AG04449 (cell line): Measurements from ENCODE around the gene CEBPZOS.
A peak's percentile ranks its signal among the peaks of the same experiment; 100 is the strongest.

Experiments used
- CTCF ChIA-PET: fragments of 350-600 bp; formaldehyde crosslinking; extraction: SDS; loops from one replicate; lab custom pipeline; 2021; ENCODE audit warnings: antibody characterized with exemption; lab: Yijun Ruan, JAX
- POLR2A ChIA-PET: fragments of 400-600, 350-600 bp; formaldehyde crosslinking; extraction: SDS; loops from one replicate; lab custom pipeline; 2020; ENCODE audit warnings: antibody characterized with exemption, inconsistent platforms; lab: Yijun Ruan, JAX
- DNase-seq: peaks from one replicate; pipeline ENCODE4 v3.0.0-alpha.2; 2010; ENCODE audit warnings: low read depth, low spot score
- H3K4me3 ChIP-seq: 2 replicates; pipeline ENCODE4 v1.5.1; 2011; ENCODE audit warnings: low read depth, mild to moderate bottlenecking, control low read depth, low read length
- CTCF ChIP-seq: IDR thresholded peaks from one replicate; pipeline ENCODE4 v1.5.1; 2011; ENCODE audit warnings: mild to moderate bottlenecking, moderate library complexity, low read length, control low read depth, inconsistent platforms; ENCODE audit not compliant: insufficient read depth; ENCODE audit errors: missing control alignments

Gene CEBPZOS

GRCh38 chr2:37156071-37156856, 40.0 kb upstream of the CEBPZOS start:
- CTCF ChIA-PET = interaction anchor here (1.1 to 4.3 kb wide), 2 partner anchors 12 to 33 kb away, joined by 4 to 48 read pairs; no protein-coding TSS in a partner anchor

GRCh38 chr2:37156857-37157714, 39.2 kb upstream of the CEBPZOS start, which contains the start of gene EIF2AK2:
EIF2AK2 (minus strand) TSS chr2:37156980; CDS start chr2:37147806, 9,174 bp downstream.
- peak within 1 kb of the TSS; percentile 78 for H3K4me3 ChIP-seq
- CTCF ChIA-PET = interaction anchor here (1.1 to 4.3 kb wide), 3 partner anchors 11 to 70 kb away, joined by 3 to 48 read pairs (median 4); no protein-coding TSS in a partner anchor
- TF ChIP-seq CTCF = no peak
- POLR2A ChIA-PET = interaction anchor here (0.6 kb wide), 2 partner anchors 25 to 720 kb away, joined by 3 to 4 read pairs; no protein-coding TSS in a partner anchor
- no peak for DNase-seq

More at GRCh38 chr2:37156071-37156856, 40.0 kb upstream of the CEBPZOS start:
- POLR2A ChIA-PET = interaction anchor here (0.6 kb wide), 2 partner anchors 26 to 721 kb away, joined by 3 to 4 read pairs; no protein-coding TSS in a partner anchor
- TF ChIP-seq CTCF = no peak
- peak overlapping the region; percentile 78 for H3K4me3 ChIP-seq
- no peak for DNase-seq

GRCh38 chr2:37164757-37165156, 31.5 kb upstream of the CEBPZOS start:
- CTCF ChIA-PET = no interaction called here
- POLR2A ChIA-PET = no interaction called here
- DNase-seq = no peak
- no peak for TF ChIP-seq CTCF
- no peak overlapping the region for H3K4me3 ChIP-seq

GRCh38 chr2:37167636-37168180, 28.6 kb upstream of the CEBPZOS start:
- POLR2A ChIA-PET = interaction anchor here (0.8 kb wide), 1 partner anchor 23 kb away, joined by 3 read pairs; no protein-coding TSS in a partner anchor
- TF ChIP-seq CTCF = no peak
- CTCF ChIA-PET = interaction anchor here (0.6 to 4.8 kb wide), 13 partner anchors 9 to 708 kb away, joined by 3 to 54 read pairs (median 5); partner anchors contain the start of genes CEBPZ, EIF2AK2 and NDUFAF7
- no peak overlapping the region for H3K4me3 ChIP-seq
- no peak for DNase-seq

GRCh38 chr2:37168217-37168981, 27.9 kb upstream of the CEBPZOS start:
- CTCF ChIA-PET = interaction anchor here (0.6 to 4.8 kb wide), 25 partner anchors 9 to 709 kb away, joined by 3 to 54 read pairs (median 4); partner anchors contain the start of genes CEBPZ, EIF2AK2 and NDUFAF7
- H3K4me3 ChIP-seq = no peak overlapping the region
- peak; percentile 61 for TF ChIP-seq CTCF
- POLR2A ChIA-PET = no interaction called here
- no peak for DNase-seq
